HepG2 (cell line): ENCODE data around the gene HIPK4. TPM values are rescaled to one million over a fixed set of nuclear protein-coding genes. Genes with fewer than 3 reads are reported as not detected.

Experiments
- CSRNP2 ChIP-seq: sonication (generic); formaldehyde crosslinking; conservative IDR thresholded peaks from 2 replicates; pipeline ENCODE4 v1.8.0; 2022; ENCODE audit warnings: low read depth, missing genetic modification reagents
- DPF2 ChIP-seq: sonication (generic); formaldehyde crosslinking; IDR thresholded peaks from 2 replicates; pipeline ENCODE4 v1.4.0; 2020; ENCODE audit warnings: mild to moderate bottlenecking, low read depth, missing genetic modification reagents, borderline replicate concordance
- GMEB2 ChIP-seq: IDR thresholded peaks from 2 replicates; pipeline ENCODE4 v1.6.1; 2016; ENCODE audit warnings: missing biosample characterization, missing genetic modification reagents, low read depth
- GPN1 ChIP-seq: sonication (generic); formaldehyde crosslinking; IDR thresholded peaks from 2 replicates; pipeline ENCODE4 v1.5.1; 2020; ENCODE audit warnings: missing genetic modification reagents, borderline replicate concordance
- MLLT10 ChIP-seq: sonication (generic); formaldehyde crosslinking; IDR thresholded peaks from 2 replicates; pipeline ENCODE4 v1.4.0; 2020; ENCODE audit warnings: missing genetic modification reagents
- NCOA2 ChIP-seq: sonication (generic); formaldehyde crosslinking; IDR thresholded peaks from 2 replicates; pipeline ENCODE4 v1.8.0; 2022; ENCODE audit warnings: inconsistent platforms
- NFKB2 ChIP-seq: sonication (generic); formaldehyde crosslinking; IDR thresholded peaks from 2 replicates; pipeline ENCODE4 v1.4.0; 2020; ENCODE audit warnings: missing genetic modification reagents, borderline replicate concordance
- POGK ChIP-seq: sonication (generic); formaldehyde crosslinking; conservative IDR thresholded peaks from 2 replicates; pipeline ENCODE4 v1.8.0; 2022; ENCODE audit warnings: mild to moderate bottlenecking, moderate library complexity, missing genetic modification reagents
- RFX1 ChIP-seq: fragments of 450-650 bp; IDR thresholded peaks from 2 replicates; pipeline ENCODE4 v1.6.1; 2017
- RFXANK ChIP-seq: IDR thresholded peaks from 2 replicates; pipeline ENCODE4 v1.6.1; 2016
- ZNF407 ChIP-seq: sonication (generic); formaldehyde crosslinking; IDR thresholded peaks from one replicate; pipeline ENCODE4 v1.5.1; 2020; ENCODE audit warnings: mild to moderate bottlenecking, missing genetic modification reagents; ENCODE audit errors: not compliant biosample characterization
- ZNF562 ChIP-seq: sonication (generic); formaldehyde crosslinking; IDR thresholded peaks from 2 replicates; pipeline ENCODE4 v1.8.0; 2022; ENCODE audit warnings: missing genetic modification reagents, borderline replicate concordance
- ZNF784 ChIP-seq: sonication (generic); formaldehyde crosslinking; IDR thresholded peaks from 2 replicates; pipeline ENCODE4 v1.5.1; 2020; ENCODE audit warnings: missing genetic modification reagents, mild to moderate bottlenecking, borderline replicate concordance
- polyA plus RNA-seq, 8 experiments: library from polyadenylated mRNA; depleted of rRNA in 3 of 8; stranded (reverse) in 7 of 8; unstranded in 1 of 8; fragments of >200 nt; fragmentation: Illumina TruSeq in 4 of 8; extraction: Trizol in 4 of 8; gene quantifications; 2 replicates each; pipeline versions ENCODE4 v1.2.1 to v1.2.3, GENCODE V29; 2011 to 2016; ENCODE audit warnings: low read depth in 4 of 8, missing spikeins in 1 of 8, mixed read lengths in 1 of 8; ENCODE audit not compliant: insufficient read depth in 1 of 8
- total RNA-seq, 5 experiments: library from RNA; depleted of rRNA; stranded (reverse); fragments of >200 nt; fragmentation: Illumina TruSeq; extraction: Trizol; gene quantifications; 2 replicates each; pipeline ENCODE4 v1.2.3, GENCODE V29; 2016; ENCODE audit warnings: low read depth in 1 of 5

HIPK4 gene
- total and polyA plus RNA-seq, 2 of the 13 experiments (the other 11 are each of a cell fraction or from before 2014, with no cell fraction given), result 0.03 TPM; not detected in 1

- TF ChIP-seq POGK (CRISPR knock-in tag) (peak; percentile 87; the same call in 1 of the 2 replicates), ZNF407 (CRISPR knock-in tag) (no peak), ZNF562 (no peak), DPF2 (no peak), RFXANK (CRISPR knock-in tag) (no peak), GMEB2 (CRISPR knock-in tag) (no peak), ZNF784 (CRISPR knock-in tag) (peak; percentile 64), MLLT10 (CRISPR knock-in tag) (no peak), NCOA2 (CRISPR knock-in tag) (no peak; the same call in 1 of the 2 replicates), CSRNP2 (CRISPR knock-in tag) (no peak), GPN1 (no peak), NFKB2 (CRISPR knock-in tag) (peak; percentile 90; the same call in 1 of the 2 replicates), RFX1 (no peak)
These were observed 31.1 kb upstream of the HIPK4 start (continued) for GRCh38 chr19:40420766-40421765.
